T-helper 22 cell (primary cell): ENCODE results near the gene CSNK1G1.
"Not testable (repeated sequence)": the region's sequence is repeated elsewhere in the genome, so short reads cannot be mapped to it uniquely, and the experiment has no call there.

Experiments
- DNase-seq: peaks from one replicate; pipeline ENCODE4 v3.0.0-alpha.2; 2020; ENCODE audit warnings: low read depth

Gene CSNK1G1

GRCh38 chr15:64349375-64349774 lies 6.6 kb downstream of the CSNK1G1 start:
- DNase-seq = no peak

- no peak for DNase-seq
Measured at GRCh38 chr15:64348455-64348854, 7.5 kb downstream of the CSNK1G1 start.

- DNase-seq = not testable (repeated sequence)
Measured at GRCh38 chr15:64346242-64346641, 9.7 kb downstream of the CSNK1G1 start.

GRCh38 chr15:64344651-64345294 lies 11.2 kb downstream of the CSNK1G1 start:
- DNase-seq = no peak

- DNase-seq = no peak
Measured at GRCh38 chr15:64343841-64344240, 12.1 kb downstream of the CSNK1G1 start.

- no peak for DNase-seq
Measured at GRCh38 chr15:64343222-64343621, 12.8 kb downstream of the CSNK1G1 start.

GRCh38 chr15:64341961-64342360 lies 14.0 kb downstream of the CSNK1G1 start:
- DNase-seq = no peak

- DNase-seq = no peak
Measured at GRCh38 chr15:64340355-64340754, 15.6 kb downstream of the CSNK1G1 start.

- DNase-seq = no peak
Measured at GRCh38 chr15:64337761-64338160, 18.2 kb downstream of the CSNK1G1 start.

- DNase-seq = peak; percentile 7
Measured at GRCh38 chr15:64333986-64334929, 21.7 kb downstream of the CSNK1G1 start.

- no peak for DNase-seq
Measured at GRCh38 chr15:64333516-64333915, 22.5 kb downstream of the CSNK1G1 start.

- not testable (repeated sequence) for DNase-seq
Measured at GRCh38 chr15:64331668-64332067, 24.3 kb downstream of the CSNK1G1 start.

- not testable (repeated sequence) for DNase-seq
Measured at GRCh38 chr15:64326975-64327374, 29.0 kb downstream of the CSNK1G1 start.

- DNase-seq = not testable (repeated sequence)
Measured at GRCh38 chr15:64326458-64326857, 29.5 kb downstream of the CSNK1G1 start.

- no peak for DNase-seq
Measured at GRCh38 chr15:64324165-64324877, 31.7 kb downstream of the CSNK1G1 start.

GRCh38 chr15:64315216-64315615 lies 40.8 kb downstream of the CSNK1G1 start:
- DNase-seq = no peak

GRCh38 chr15:64314456-64314855 lies 41.5 kb downstream of the CSNK1G1 start:
- no peak for DNase-seq

- DNase-seq = no peak
Measured at GRCh38 chr15:64311566-64311965, 44.4 kb downstream of the CSNK1G1 start.

- DNase-seq = no peak
Measured at GRCh38 chr15:64310036-64310435, 45.9 kb downstream of the CSNK1G1 start.

- DNase-seq = no peak
Measured at GRCh38 chr15:64305261-64305660, 50.7 kb downstream of the CSNK1G1 start.

GRCh38 chr15:64289550-64289949 lies 66.4 kb downstream of the CSNK1G1 start:
- DNase-seq = no peak

GRCh38 chr15:64288999-64289398 lies 67.0 kb downstream of the CSNK1G1 start:
- no peak for DNase-seq

GRCh38 chr15:64288577-64288976 lies 67.4 kb downstream of the CSNK1G1 start:
- no peak for DNase-seq
